IPS DF 4.7 (cell line): Measurements from ENCODE around the gene DNAJC8.

ENCODE experiments used
- DNase-seq: peaks from one replicate; pipeline ENCODE4 v3.0.0-alpha.2; 2013; ENCODE audit warnings: low spot score; ENCODE audit errors: extremely low read depth

Gene DNAJC8, protein sequence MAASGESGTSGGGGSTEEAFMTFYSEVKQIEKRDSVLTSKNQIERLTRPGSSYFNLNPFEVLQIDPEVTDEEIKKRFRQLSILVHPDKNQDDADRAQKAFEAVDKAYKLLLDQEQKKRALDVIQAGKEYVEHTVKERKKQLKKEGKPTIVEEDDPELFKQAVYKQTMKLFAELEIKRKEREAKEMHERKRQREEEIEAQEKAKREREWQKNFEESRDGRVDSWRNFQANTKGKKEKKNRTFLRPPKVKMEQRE

DNA sequence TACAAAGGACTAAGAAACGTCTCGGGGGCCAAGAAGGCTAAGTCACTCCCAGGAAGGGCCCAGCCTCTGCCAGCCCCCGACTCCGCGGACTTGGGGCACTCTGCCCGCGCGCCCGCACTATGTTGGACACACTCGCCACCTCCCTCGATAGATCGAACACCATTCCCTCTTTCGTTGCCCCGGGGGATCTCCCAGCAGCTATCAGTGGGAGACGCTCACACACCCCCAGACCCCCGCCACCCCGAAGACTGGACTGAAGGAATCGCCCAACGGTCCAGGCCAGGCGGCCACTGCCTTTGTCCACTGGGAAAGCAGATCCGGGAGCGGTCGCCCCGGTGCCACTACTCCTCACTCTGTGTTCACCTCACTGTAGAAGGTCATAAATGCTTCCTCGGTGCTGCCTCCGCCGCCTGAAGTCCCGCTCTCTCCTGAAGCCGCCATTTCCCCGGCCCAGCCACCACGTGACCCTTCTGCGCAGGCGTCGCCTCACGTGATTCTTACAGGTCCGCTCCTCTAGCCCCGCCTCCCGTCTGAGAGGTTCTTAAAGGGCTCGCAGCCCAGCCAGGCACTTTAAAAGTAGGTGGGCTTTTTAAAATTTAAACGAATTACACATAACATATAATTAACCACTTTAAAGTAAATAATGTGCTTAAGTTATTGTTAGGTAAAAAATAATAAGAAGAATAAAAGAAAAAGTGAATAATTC lies at the start of gene DNAJC8:
Gene DNAJC8, minus strand, starts transcription at position 472 of the 706 bp plus-strand sequence. Its CDS starts 31 bp downstream, at position 441.
- peak; percentile 69 for DNase-seq

DNA sequence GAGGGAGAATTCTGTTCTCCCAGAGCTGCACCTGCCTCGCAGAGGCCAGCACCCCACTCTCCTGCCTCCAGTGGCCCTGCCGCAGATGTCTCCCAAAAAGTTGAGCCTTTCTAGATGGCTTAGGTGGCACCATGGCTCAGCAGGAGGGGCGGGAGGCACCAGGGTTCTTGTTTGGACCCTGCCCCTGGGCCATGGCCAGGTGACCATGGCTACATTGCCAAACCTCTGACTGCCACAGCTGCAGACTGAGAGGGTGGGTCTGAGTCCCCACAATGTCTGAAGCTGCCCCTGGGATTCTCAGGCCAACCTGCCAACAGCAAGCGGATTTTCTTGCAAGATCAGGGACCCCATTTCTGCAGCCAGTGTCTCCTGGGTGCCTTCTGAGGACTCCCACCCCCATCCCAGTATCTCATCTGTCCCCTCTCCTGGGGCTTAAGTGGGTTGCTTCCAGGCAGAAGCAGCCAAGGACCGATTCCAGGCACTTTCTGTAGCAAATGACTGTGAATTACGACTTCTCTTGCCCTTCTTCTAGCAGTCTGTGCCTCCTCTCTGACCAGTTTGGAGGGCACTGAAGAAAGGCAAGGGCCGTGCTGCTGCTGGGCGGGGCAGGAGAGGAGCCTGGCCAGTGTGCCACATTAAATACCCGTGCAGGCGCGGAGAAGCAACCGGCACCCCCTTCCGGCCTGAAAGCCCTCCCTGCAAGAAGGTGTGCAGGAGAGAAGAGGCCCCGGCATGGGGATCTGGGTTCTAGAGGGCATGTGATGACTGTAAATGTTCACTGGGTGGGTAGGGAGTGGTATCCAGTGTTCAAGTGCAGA lies 49.0 kb upstream of the DNAJC8 start:
- DNase-seq, result no peak

DNA sequence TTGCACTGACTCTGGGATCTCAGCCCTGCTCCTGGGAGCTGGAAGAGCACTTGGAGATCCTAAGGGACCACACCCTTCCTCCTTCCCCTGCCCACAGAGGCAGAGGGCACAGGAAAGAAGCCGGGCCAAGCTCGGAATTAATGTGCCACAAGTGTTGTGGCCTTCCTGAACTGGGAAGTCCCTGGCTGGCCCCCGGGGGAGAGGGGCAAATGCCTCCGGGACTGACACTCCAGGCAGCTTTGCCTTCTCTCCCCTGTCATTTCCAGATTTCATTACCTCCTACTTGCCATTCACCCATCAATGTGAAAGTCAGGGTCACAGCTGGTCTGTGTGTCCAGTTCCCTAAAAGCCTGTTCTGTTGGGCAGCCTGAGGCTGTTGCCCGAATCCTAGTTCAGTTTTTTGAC lies 48.1 kb upstream of the DNAJC8 start:
- DNase-seq, result no peak

DNA sequence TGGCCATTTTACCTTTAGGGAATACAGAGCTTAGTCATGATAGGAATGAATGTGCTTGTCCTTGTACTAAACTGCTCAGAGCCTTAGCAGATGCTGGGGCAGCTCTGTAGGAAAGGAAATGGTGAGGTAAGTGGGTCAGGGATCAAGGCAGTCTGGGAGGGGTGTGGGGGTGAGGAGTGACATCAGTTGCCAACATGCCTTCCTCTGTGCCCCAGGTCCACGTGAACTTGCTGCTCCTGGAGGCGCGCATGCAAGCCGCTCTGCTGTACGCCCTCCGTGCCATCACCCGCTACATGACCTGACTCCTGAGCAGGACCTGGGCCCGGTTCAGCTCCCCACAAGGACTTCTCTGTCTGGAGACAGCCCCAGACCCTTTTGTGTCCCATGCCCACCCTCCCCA lies 47.7 kb upstream of the DNAJC8 start:
- DNase-seq, result no peak

DNA sequence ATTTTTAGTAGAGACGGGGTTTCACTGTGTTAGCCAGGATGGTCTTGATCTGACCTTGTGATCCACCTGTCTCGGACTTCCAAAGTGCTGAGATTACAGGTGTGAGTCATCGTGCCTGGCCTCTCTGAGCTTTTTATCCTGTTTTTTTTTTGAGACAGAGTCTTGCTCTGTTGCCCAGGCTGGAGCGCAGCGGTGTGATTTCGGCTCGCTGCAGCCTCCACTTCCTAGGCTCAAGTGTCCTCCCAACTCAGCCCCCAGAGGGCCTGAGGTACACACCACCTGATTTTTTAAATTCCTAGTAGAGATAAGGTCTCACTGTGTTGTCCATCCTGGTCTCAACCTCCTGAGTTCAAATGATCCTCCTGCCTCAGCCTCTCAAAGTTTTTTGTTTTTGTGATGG lies 46.9 kb upstream of the DNAJC8 start:
- no peak for DNase-seq

DNA sequence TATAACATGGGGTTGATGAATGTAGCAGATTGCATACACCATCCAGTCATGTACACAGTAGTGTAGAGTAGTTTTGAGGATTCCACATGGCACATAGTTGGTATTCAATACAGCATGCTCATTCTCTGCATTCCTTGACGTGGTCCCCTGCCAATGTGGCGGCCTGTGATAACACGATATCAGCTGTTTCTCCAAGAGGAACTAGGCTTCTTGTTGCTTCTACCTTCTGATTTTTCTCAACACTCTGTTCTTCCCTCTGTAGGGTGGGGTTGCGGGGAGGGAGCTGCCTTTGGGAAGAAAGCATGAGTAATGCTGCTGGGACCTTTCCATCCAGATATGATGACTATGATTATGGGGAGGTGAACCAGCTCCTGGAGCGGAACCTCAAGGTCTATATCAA lies 45.9 kb upstream of the DNAJC8 start:
- no peak for DNase-seq

DNA sequence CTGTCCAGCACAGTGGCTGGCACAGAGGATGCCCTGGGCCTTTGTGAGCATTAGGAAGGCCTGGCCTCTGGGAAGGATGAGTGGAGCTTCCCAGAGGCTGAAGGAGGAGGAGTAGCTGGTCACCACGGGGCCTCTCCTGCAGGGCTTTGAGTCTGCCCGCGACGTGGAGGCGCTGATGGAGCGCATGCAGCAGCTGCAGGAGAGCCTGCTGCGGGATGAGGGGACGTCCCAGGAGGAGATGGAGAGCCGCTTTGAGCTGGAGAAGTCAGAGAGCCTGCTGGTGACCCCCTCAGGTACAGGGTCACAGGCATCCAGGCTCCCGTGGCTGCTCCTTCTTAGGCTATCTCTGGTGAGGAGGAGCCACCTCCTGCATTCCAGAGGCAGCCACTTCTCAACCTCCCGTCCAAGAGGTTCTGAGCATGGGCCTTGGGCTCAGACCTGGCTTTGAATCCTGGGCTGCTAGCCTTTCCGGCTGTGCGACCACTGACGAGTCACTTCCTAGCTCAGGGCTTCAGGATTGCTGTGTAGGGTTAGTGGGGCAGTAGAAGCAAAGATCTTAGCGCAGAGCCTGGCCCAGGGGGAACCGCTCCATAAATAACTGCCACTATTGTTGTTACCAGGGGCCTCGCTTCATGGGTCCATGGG lies 40.5 kb upstream of the DNAJC8 start:
- DNase-seq, result no peak

DNA sequence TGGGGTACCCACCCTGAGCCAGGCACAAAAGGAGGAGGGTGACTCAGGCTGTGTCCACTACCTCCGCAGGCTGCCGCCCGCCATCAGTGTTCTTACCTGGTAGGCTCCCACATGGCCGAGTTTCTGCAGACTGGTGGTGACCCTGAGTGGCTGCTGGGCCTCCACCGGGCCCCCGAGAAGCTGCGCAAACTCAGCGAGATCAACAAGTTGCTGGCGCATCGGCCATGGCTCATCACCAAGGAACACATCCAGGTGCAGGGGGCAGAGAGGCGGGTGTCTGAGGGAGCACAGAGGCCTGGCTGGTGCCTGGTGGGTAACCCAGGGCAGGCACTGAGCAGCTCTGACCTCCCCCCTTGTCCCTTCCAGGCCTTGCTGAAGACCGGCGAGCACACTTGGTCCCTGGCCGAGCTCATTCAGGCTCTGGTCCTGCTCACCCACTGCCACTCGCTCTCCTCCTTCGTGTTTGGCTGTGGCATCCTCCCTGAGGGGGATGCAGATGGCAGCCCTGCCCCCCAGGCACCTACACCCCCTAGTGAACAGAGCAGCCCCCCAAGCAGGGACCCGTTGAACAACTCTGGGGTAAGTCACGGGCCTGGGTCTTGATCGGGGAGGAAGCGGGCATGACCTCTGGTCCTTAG lies 39.5 kb upstream of the DNAJC8 start:
- no peak for DNase-seq

DNA sequence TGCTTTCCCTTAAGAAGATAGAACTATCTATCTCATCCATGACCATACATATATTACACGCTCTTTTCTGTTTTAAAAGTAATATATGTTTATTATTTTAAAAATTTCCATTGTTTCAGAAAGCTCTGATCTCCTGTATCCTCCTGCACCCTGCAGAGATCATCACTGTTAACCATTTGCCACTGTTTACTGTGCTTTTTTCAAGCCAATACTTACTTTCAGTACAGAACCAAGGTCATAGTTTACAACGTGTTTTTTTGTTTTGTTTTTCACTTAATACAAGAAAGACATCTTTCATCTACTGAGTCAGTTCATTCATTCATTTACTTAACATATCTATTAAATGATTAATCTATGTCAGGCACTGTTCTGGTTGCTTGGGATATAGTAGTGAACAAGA lies 36.7 kb upstream of the DNAJC8 start:
- DNase-seq, result no peak

DNA sequence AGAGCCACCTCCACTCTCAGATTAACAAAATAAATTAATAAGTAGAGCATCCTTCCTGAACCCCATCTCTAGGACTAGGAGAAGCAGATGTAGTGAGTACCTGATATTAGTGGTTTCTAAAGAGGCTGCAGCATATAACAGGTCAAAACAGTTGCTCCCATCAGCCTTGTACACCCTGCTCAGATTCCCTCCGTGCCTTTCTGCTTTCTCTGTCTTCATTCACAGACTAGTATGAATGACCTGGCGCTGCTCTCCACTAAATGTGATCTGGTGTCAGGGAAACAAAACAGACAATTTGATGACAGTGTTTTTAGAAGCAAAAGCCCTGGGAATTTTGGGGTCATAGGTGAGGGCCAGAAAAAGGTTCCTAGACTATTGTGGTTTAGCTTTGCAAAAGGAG lies 34.8 kb upstream of the DNAJC8 start:
- DNase-seq, result no peak

DNA sequence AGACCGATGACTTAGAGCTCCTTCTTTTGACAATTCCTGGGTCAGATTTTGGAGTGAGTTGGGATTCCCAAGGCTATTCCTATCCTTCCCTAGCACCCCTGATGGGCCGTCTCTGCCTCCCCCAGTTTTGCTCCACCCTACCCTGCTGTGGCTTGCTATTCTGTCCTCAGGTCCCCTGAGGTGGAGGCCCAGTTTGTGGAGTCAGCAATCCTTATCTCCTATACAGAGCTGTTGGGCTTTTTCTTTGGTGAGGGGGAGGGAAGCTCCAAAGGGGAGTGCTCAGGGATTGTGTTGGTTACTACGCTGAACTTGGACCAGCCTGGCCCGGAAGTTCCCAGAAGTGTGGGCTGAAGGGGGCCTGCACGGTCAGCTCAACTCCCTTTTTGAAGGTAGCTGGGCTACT lies 34.1 kb upstream of the DNAJC8 start:
- DNase-seq, result no peak

DNA sequence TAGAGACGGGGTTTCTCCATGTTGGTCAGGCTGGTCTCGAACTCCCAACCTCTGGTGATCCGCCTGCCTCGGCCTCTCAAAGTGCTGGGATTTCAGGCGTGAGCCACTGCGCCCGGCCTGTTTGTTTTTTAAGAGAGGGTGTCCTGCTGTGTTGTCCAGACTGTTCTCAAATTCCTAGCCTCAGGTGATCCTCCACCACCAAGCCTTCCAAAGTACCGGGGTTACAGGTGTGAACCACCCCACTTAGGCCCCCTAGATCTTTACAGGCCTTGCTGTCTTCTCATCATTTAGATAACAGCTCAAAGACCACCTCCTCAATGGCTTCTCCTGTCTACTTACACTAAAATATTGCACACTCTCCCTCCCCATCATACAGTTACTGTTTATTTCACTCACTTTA lies 32.7 kb upstream of the DNAJC8 start:
- DNase-seq, result no peak

DNA sequence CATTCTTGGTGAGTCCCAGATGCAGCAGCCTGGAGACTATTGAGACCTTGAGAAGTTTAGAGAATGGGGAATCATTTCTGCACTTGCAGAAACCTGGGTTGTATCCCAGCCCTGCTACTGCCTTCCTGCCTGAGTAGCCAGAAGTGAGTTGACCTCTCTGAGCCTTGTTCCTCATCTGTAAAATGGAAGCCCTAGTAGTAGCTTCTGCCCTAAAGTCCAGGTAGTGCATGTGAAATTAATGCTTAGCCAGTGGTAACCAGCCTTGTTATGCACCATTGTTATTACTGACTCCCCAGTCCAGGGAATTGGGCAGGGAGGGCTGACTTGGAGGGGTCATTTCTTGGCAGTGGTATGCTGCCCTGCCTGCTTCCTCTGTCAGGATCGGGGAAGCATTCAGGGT lies 32.1 kb upstream of the DNAJC8 start:
- DNase-seq, result no peak

DNA sequence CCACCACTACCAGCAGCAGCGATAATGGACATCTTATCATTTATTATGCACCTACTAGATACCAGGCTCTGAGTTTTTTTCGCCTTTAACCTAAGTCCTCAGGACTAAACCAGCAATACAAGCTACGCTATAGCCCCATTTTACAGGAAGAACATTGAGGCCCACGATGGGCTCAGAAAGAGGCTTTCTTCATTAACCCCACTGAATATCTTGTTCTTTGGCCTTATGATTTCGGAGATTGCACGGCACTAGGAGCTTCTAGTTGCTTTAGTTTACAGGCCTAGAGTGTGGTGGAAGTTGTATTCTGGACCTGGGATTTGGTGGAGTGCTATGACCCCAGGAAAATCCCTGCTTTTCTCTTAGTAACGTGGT lies 28.0 kb upstream of the DNAJC8 start:
- DNase-seq, result no peak

DNA sequence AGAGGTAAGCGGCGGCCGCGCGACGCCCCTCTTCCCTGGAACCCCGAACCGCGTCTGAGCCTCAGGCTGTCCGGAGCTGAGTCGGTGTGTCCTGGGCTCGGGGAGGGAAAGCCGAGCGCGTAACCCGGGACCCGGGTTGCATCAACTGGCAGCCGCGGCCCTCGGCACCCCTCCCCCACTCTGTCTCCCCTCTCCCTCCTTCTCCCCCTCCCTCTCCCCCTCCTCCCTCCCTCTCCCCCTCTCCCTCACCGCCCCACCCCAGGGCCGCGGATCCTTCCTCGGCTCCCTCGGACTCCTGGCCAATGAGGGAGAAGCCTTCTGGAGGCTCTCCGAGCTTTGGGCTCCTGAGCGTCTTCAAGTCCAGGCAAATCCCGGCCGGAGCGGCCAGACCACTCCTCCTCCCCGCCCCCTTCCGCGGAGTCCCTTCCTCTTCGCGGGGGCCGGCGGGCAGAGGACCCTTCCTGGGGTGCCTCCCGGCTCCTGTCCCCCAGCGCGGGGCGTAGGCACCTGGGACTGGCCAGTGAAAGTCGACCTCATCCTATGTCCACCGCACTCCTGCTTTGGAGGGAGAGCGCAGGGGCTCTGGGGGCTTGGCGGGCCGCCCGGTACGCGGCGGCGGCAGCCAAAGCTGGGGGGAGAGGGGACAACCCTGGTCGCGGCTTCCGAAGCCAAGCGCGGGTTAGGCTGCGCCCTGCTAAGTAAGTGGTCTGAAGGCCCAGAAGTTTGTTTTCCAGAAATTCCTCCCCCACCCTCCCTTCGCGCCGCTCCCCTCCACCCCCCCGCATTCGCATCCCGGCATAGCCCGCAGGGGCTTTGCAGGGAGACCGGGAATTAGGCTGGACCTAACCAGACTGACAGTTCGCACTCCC lies 27.3 kb upstream of the DNAJC8 start:
- DNase-seq, result no peak

DNA sequence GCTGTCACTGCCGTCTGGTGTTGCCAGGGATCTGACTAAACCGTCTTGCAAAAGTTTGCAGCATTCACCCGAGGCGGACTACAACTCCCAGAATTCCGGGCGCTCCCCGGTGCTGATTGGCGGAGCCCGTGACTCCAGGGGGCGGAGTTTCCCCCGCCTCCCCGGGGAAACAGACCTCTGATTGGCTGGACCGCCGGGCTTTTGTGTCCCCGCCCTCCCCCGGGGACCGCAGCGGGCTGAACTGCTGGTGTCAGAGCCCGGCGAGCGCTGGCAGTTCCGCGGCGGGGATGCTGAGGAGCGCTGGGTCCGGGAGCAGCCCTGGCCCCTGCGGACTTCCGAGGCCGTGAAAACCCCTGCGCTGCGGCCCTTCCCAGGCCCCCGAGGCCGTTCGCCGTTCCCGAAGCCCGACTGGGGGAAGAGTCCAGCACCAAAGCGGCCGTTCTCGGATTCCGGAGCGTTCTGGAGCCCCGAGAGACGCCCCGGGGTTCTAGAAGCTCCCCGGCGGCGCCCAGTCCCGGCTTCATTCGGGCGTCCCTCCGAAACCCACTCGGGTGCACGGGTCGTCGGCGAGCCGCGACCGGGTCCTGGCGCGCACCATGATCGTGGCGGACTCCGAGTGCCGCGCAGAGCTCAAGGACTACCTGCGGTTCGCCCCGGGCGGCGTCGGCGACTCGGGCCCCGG lies 26.6 kb upstream of the DNAJC8 start, which contains the start of gene SESN2:
Gene SESN2, plus strand, starts transcription at position 267 of the 682 bp plus-strand sequence. Its CDS starts 330 bp downstream, at position 597.
- peak; percentile 86 for DNase-seq

DNA sequence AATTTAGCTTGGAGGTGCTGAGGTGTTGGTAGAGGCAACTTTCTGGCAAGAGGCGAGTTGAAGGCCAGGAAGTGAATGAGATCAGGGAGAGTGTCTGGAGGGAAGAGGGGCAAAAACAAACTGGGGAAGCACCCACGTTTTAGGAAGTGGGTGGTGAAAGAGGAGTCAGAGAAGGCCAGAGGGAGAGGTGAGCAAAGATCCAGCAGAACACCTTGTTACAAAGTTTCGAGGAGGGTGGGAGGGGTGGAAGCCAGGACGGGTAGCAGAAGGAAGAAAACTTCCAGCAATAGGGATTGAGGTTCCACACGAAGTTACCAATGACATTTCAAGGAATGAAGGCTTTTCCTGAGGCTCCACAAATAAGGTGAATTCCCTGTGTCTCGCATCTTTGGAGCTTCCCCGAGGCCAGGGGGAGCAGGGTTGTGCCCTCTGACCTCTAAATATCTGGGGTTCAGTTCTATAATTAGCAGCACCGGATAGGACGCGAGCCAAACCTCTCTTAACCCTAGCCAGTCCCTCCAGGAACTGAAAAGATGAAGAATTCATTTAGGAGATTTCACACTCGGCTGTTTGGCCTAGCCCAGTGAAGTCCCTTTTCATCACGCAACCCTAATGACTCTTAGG lies 25.9 kb upstream of the DNAJC8 start:
- no peak for DNase-seq

DNA sequence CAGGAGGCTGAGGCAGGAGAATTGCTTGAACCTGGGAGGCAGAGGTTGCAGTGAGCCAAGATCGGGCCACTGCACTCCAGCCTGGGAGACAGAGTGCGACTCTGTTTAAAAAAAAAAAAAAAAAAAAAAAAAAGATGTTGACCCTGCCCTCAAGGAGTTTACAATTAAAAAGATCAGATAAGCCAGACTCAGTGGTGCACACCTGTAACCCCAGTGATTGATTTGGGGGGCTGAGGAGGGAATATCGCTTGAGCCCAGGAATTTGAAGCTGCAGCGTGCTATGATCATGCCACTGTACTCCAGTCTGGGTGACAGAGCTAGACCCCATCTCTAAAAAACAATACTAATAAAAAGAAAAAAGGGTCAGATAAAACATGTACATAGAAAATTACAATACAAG lies 24.9 kb upstream of the DNAJC8 start:
- no peak for DNase-seq

DNA sequence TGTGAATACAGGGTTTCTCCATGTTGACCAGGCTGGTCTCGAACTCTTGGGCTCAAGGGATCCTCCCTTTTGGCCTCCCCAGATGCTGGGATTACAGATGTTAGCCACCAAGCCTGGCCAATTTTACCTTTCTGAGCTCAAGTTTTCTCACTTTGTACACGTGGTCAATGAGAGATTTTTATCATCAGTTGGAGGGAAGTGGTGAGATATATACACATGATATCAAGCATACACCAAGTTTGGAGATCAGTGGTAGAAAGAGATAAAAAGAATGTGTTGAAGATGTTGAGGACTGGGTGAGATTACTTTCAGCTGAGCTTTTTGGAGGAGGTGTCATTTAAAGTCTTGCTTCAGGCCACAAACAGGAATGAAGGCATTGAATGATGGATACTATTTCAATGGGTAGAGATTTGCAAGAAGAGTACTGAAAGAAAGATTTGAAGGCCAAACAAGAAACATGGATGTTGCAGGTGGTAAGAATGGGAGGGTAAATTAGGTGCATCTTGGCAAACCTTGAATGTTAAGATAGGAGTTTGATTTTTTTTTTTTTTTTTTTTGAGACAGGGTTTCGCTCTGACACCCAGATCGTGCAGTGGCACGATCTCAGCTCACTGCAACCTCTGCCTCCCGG lies 23.5 kb upstream of the DNAJC8 start:
- no peak for DNase-seq
